Effector CD4-positive, alpha-beta T cell (primary cell): ENCODE results near the gene RAB24.
A peak's percentile ranks its signal among the peaks of the same experiment; 100 is the strongest.
"Not testable (repeated sequence)": the region's sequence is repeated elsewhere in the genome, so short reads cannot be mapped to it uniquely, and the experiment has no call there.

Experiments used
- DNase-seq: peaks from one replicate; pipeline ENCODE4 v3.0.0-alpha.2; 2020

The RAB24 gene

DNA sequence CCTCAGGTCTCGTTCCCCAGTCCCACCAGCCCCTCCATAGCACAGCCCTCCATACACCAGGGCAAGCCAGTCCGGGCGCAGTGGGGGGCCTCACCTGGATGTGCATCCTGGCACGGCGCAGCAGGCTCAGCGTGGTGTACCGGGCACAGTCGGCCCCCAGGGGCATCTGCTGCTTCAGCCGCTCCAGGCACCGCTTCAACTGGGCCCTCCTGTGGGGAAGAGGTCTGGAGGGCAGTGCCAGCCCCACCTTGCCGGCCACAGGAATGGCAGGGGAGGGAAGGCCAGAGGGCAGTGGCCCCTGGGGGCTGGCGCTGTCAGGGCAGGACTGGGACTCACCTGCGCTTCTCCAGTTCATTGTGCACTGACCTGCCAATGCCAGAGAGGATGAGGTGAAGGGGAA, 6.8 kb upstream of the RAB24 start:
- no peak for DNase-seq

DNA sequence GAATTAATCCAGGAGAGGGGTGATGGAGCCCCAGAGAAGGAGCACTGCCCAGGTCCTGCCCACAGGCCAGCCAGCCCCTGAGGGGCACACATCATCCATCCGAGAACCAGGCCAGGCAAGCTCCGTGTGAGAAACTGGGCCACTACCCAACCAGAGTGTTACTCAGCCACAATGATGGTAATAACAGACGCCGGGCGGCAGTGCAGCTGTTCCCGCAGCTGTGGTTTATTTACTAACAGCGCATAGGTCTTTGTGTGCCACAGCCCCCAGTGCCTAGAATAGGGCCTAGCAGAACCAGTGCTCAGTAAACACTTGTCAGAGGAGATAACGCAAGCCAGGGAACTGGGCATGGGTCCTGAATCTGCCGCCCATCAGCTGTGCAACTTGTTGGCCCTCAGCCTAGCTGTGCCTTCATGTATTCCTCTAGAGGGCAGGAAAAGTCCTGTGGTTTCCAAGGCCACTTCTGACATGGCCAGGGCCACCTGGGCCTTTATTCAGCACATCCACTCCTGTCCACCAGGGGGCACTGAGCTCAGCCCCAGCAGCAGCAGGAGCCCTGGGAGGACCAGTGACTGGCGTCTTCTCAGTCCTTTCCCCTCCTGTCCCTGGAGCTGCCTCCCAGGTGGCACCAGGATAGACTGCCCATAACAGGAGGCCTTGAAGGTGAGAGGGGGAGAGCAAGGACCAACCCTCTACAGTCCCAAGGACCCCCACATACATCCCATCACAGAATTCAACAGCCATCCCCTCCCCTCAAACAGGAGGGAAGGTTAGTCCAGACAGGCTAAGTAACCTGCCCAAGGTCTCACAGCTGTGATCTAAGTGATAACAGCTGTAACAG, 6.1 kb upstream of the RAB24 start:
- peak; percentile 60 for DNase-seq

- no peak for DNase-seq
Measured at GRCh38 chr5:177308740-177309139, 5.2 kb upstream of the RAB24 start.

DNA sequence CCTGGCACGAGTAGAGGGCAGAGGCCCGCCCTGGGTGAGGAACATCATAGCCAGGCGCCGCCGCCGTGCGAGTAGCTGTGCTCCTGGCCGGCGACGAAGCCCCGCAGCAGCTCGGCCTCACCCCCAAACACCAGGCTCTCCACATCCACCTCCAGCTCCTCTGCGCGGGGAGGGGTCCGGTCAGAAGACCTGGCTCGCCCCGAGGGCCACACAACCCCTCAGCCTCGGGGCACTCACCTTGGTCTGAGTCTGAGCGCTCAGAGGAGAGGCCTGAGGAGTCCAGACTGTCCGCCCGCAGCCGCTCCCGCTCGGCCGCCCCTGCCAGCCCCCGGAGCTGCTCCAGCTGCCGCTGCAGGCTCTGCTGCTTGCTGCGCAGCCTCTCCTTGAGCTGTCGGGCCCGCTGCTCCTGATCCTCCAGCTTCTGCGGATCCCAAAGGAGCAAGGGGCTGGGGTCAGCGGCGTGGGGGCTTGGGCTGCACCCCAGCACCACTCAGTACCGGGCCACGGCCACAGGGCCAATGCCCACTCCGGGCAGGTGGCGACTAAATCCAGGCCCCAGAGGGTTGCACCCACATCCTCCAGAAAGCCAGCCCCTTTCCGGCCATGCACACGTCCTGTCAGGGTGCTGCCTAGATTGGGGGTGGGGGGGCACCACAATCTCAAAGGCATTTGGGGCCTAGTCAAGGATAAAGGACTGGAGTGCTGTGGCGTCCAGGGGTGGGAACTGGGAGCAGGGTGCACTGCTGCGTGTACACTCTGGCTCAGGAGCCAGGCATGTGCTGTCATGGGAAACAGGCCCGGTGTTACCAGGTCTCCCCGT, 4.2 kb upstream of the RAB24 start:
- no peak for DNase-seq

DNA sequence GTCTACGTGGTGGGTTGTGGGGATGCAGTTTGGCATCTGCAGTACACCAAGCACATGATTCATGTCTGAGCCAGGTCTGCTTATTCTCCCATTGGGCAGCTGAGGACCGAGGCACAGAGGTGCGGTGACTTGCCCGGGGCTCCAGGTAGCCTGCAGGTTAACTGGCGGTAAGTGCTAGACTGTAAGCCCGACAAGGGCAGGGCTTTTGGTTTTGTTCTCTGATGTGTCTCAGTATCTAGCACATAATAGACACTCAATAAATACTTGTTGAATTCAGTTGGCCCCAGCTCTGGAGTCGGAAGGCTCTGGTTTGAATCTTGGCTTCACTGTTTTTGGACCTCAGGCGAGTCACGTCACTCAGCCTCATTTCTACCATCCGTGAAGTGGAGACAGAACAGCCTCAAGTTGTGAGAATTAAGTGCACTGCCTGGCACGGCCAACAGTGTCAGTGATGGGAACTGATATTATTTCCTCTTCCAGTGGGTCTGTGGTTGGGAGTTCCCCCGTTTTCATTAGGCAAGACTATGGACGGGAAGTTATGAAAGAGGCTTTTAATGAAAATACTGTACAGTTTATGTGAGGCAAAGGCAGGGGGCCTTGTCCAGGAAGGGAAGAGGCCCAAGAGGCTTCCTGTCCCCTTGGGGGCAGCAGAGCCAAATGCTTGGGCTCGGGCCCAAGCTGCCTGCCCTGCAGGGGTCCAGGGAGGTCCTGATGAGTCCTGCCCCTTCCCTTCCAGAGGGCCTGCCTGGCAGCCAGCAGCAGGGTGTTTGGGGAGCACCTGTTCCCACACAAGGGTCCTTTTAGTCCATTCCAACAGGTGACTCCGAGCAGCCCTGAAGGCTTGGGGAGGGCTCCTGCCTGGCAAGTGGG, 3.4 kb upstream of the RAB24 start:
- DNase-seq, result no peak

- not testable (repeated sequence) for DNase-seq
Measured at GRCh38 chr5:177306103-177306640, 2.7 kb upstream of the RAB24 start.

DNA sequence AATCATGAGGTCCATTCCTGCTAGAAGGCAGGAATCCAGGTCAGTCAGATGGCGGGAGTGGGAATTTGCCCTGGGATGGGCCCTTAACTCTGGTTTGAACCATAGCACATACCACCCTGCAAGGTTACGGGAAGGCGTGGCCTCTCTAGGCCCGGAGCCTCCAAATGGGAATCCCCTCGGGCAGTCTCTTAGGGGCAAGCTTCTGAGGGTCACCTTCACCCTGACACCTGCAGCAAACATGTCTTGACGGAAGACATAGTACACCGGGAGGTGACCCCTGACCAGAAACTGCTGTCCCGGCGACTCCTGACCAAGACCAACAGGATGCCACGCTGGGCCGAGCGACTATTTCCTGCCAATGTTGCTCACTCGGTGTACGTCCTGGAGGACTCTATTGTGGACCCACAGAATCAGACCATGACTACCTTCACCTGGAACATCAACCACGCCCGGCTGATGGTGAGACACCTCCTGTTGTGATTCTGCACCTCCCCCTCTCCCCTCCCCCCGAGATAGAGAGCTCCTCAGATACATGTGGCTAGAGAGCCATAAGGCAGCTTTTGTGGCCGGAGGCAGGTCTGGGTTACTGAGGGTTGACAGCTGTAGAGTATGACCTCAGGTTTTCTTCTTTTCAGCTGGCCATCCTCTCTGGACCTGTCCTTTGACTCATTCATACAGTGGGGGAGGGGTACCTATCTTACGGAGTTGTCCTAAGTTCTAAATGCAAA, 1.0 kb upstream of the RAB24 start:
- DNase-seq, result no peak

- DNase-seq, result no peak
Measured at GRCh38 chr5:177303925-177304391, 439 bp upstream of the RAB24 start.

GRCh38 chr5:177302354-177303110, 987 bp downstream of the RAB24 start:
- no peak for DNase-seq

DNA sequence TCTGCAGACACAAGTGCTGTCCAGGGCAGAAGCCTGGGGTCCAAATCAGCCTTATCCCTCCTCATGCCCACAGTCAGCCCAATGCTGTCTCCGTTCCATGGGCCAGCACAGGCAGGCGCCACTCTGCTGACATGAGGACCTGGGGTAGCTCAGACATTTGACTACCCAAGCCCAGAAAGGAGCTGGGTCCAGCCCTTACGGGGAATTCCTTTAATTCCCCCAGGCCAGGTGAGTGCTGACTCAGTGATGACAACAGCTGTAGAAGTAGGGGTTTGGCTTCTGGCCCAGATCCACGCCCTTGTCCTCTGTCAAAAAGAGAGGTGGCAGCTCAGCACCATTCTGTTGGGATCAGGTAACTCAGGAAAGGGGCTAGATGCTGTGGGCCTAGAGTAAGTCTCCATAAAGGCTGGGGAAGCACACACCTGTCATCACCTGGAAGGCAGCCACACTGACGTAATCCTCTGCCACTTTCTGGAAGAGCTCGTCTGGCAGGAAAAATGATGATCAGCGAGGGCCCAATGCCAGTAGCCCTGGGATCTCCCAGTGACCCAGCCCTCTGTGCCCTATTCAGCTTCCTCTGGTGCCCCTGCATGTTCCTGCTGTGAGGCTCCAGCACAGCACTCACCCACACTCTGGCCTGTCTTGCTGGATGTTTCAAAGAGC, 1.9 kb downstream of the RAB24 start:
- DNase-seq, result no peak

DNA sequence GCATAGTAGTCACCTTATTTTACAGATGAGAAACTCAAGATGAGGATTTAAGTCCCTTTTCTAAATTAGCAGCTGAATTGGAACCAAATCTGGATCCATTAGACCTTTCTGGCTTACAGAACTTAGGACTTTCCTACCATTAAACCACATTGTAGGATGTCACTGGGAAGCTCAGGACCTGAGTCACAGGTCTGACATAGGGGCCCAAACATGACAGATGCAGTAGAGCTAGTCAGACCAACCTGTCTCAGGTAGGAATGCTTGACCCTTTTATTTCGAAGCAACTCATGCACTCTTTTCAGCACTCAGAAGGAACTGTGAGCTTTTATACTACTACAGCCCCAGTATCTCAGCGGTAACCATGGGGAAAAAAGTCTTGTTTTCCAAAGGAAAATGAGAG, 2.6 kb downstream of the RAB24 start:
- no peak for DNase-seq

DNA sequence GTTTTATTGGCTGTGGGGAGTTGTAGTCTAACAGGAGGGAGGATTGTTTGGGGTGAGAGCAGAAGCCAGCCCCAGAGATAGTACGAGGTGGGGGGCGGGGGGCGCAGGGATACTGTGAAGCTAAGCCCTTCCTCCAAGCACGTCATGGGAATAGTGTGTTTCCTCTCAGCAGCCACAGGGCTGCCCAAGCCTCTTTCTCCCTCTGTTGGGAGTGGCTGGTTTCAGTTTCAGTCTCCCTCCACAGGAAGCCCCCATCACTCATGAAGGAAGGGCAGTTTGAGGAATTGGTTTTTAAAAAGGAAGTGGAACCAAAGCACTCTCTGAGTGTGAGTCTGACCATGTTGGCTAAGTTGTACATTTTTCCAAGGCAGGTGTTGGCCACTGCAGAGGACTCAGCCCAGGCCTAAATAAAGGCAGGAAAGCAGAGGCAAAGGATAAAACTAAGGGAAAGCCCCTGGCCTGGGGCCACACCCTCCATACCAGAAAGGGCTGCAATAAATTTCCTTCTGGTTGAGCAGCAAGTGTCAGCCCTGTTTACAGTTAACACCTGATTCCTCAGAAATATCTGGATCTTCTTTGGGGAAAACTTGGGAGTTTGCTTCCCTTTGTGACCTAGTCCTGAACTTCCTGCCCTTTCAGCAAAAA, 3.2 kb downstream of the RAB24 start:
- DNase-seq, result peak; percentile 33

- no peak for DNase-seq
Measured at GRCh38 chr5:177299697-177300096, 3.8 kb downstream of the RAB24 start.

DNA sequence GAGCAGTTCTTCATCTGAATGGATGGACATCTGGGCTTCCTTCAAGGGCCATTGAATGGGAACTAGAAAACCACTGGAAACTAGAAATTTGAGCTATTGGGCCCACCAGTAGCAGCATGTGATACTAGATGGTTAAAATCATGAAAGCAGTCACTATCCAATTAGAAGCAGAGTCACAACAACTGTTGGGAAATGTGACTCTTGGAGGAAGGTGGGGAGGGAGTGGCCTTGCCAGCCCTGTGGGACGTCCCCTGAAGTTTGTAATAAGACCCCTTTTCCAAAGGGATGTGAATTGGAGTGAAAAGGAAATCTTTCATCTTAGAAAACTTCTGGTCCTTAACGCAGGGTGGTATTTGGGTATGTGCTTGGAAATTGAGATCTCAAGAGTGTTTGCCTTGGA, 5.6 kb downstream of the RAB24 start:
- DNase-seq, result no peak

DNA sequence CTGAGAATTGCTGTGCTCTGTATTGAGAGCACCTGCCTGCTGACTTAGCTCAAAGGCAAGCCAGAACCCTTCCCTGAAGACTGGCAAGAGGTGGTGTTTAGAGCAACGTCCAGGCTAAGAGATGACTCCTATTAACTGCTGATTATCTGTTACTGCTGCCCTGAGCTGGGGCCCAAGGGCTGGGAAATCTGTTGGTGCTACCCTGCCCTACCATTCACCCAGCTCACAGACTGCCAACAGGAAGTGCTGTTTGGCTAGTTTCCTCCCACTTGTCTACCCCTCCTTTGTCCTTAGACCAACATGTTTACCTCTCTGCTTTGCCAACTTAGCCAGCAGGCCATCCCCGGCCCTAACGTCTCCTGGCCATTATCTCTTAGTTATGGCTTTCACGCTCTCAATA, 6.9 kb downstream of the RAB24 start:
- DNase-seq, result no peak

- no peak for DNase-seq
Measured at GRCh38 chr5:177295924-177296323, 7.6 kb downstream of the RAB24 start.

- no peak for DNase-seq
Measured at GRCh38 chr5:177294632-177295031, 8.9 kb downstream of the RAB24 start.

- no peak for DNase-seq
Measured at GRCh38 chr5:177293819-177294581, 9.5 kb downstream of the RAB24 start.

DNA sequence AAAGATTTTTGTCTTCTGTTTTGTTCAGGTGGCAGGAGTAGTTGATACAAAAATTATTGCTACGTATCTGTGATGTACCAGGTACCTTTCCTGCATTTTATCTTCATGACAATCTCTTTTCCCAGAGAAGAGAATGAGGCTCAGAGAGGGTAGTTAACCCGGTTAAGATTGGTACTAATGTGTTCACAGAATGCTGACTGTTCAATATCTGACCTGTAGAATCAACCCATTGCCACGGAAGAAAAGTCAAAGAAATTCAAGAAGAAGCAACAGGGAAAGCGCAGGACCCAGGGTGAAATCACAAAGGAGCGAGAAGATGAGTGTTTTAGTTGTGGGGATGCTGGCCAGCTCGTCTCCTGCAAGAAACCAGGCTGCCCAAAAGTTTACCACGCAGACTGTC, 11.8 kb downstream of the RAB24 start:
- no peak for DNase-seq
